GM12878 (cell line): Measurements from ENCODE around the gene GLT8D2.

Experiments
- BHLHE40 ChIP-seq, 2 experiments: fragments of 450-650 bp in 1 of 2; IDR thresholded peaks; 2 replicates each; pipeline ENCODE4 v1.6.1; 2011 to 2017; ENCODE audit warnings: low read depth in 2 of 2, borderline replicate concordance in 1 of 2, improper control_type of control experiment in 1 of 2, low read length in 1 of 2, mild to moderate bottlenecking in 1 of 2
- ELK1 ChIP-seq: IDR thresholded peaks from 2 replicates; pipeline ENCODE4 v1.6.1; 2012; ENCODE audit warnings: low read depth, low read length, improper control_type of control experiment
- EZH2 ChIP-seq: IDR thresholded peaks from 2 replicates; pipeline ENCODE4 v1.6.1; 2012; ENCODE audit warnings: low read depth, mild to moderate bottlenecking, control low read depth, inconsistent platforms, low read length, borderline replicate concordance; ENCODE audit not compliant: control insufficient read depth
- MXI1 ChIP-seq: fragments of 150-350 bp; IDR thresholded peaks from 2 replicates; pipeline ENCODE4 v1.6.1; 2011; ENCODE audit warnings: low read depth, mild to moderate bottlenecking, inconsistent platforms, low read length, improper control_type of control experiment
- MYB ChIP-seq: fragments of 150-350 bp; IDR thresholded peaks from 2 replicates; pipeline ENCODE4 v1.6.1; 2014; ENCODE audit warnings: mild to moderate bottlenecking, low read depth, low read length, borderline replicate concordance
- MYC ChIP-seq: IDR thresholded peaks from 2 replicates; pipeline ENCODE4 v1.6.1; 2011; ENCODE audit warnings: mild to moderate bottlenecking, low read length, moderate library complexity, inconsistent platforms; ENCODE audit not compliant: insufficient read depth, insufficient replicate concordance, insufficient read length, severe bottlenecking
- RAD21 ChIP-seq: IDR thresholded peaks from 2 replicates; pipeline ENCODE4 v1.6.1; 2011; ENCODE audit warnings: mild to moderate bottlenecking, low read depth, low read length, moderate library complexity; ENCODE audit not compliant: insufficient read depth
- TF ChIP-seq, protein P1 (sequence below): IDR thresholded peaks from 2 replicates; pipeline ENCODE4 v1.6.1; 2012; ENCODE audit warnings: low read length, inconsistent platforms
- TF ChIP-seq, protein P2 (sequence below), 3 experiments: IDR thresholded peaks in 2 of 3; conservative IDR thresholded peaks in 1 of 3; 2 replicates each; pipeline ENCODE4 v1.5.1; 2011; ENCODE audit warnings: low read depth in 3 of 3, low read length in 3 of 3, mild to moderate bottlenecking in 3 of 3, control low read depth in 2 of 3, moderate library complexity in 2 of 3, inconsistent platforms in 1 of 3, mixed read lengths in 1 of 3; ENCODE audit not compliant: control insufficient read depth in 2 of 3, insufficient read depth in 1 of 3; ENCODE audit errors: extremely low read depth in 1 of 3

DNA sequence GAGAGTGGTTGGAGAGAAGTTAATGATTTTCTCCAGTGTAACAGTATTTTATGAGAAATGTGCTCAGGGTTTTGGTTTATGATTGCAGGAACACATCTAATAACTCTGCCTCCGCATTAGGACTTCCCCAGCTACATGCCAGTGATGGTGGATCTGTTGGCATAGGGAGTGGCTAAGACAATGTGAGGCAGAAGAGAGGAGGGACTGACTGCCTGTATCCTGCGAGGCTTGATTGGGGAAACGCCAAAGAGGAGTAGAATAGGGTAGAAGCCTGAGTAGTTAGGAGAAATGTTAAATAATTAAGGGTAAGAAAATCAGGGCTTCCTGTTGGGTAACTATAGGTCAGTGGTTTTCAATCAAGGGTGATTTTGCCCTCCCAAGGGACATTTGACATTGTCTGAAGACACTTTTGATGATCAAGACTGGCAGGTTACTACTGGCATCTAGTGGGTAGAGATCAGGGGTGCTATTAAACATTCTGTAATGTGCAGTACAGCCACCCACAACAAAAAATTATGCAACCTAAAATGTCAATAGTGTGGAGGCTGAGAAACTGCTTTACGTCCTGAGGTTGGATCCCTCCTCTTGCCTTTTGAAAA lies 71.5 kb downstream of the GLT8D2 start:
- TF ChIP-seq MXI1 (no peak), RAD21 (no peak), EZH2 (no peak), ELK1 (no peak), MYB (no peak), MYC (no peak), BHLHE40 (IDR thresholded peaks at IDR 0.05; ENCODE audit: borderline replicate concordance in 1 of 2, low read depth in 2 of 2, low read length in 1 of 2) (no peak)
- TF ChIP-seq, protein P1, sequence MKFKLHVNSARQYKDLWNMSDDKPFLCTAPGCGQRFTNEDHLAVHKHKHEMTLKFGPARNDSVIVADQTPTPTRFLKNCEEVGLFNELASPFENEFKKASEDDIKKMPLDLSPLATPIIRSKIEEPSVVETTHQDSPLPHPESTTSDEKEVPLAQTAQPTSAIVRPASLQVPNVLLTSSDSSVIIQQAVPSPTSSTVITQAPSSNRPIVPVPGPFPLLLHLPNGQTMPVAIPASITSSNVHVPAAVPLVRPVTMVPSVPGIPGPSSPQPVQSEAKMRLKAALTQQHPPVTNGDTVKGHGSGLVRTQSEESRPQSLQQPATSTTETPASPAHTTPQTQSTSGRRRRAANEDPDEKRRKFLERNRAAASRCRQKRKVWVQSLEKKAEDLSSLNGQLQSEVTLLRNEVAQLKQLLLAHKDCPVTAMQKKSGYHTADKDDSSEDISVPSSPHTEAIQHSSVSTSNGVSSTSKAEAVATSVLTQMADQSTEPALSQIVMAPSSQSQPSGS: no peak
- TF ChIP-seq, protein P2, sequence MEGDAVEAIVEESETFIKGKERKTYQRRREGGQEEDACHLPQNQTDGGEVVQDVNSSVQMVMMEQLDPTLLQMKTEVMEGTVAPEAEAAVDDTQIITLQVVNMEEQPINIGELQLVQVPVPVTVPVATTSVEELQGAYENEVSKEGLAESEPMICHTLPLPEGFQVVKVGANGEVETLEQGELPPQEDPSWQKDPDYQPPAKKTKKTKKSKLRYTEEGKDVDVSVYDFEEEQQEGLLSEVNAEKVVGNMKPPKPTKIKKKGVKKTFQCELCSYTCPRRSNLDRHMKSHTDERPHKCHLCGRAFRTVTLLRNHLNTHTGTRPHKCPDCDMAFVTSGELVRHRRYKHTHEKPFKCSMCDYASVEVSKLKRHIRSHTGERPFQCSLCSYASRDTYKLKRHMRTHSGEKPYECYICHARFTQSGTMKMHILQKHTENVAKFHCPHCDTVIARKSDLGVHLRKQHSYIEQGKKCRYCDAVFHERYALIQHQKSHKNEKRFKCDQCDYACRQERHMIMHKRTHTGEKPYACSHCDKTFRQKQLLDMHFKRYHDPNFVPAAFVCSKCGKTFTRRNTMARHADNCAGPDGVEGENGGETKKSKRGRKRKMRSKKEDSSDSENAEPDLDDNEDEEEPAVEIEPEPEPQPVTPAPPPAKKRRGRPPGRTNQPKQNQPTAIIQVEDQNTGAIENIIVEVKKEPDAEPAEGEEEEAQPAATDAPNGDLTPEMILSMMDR (IDR thresholded peaks at IDR 0.05 in 2 of 3, conservative IDR thresholded peaks at IDR 0.05 in 1 of 3; ENCODE audit: control insufficient read depth in 2 of 3, extremely low read depth in 1 of 3, insufficient read depth in 1 of 3, low read depth in 3 of 3, low read length in 3 of 3): no peak; a peak in 1 of 6 replicates
